ENCODE data around the gene PTX4.

The PTX4 gene

GRCh38 chr16:1500465-1501150 is 11.9 kb upstream of the PTX4 start:
- no peak for DNase-seq (ENCODE audit: low read depth in 2 of 2)

- DNase-seq (ENCODE audit: low read depth in 2 of 2) = no peak
Observed at GRCh38 chr16:1499756-1500464, 11.2 kb upstream of the PTX4 start.

- DNase-seq (ENCODE audit: low read depth in 2 of 2) = no peak
Observed at GRCh38 chr16:1498899-1499676, 10.3 kb upstream of the PTX4 start.

GRCh38 chr16:1497014-1497598 is 8.4 kb upstream of the PTX4 start:
- DNase-seq (ENCODE audit: low read depth in 2 of 2) = no peak

- no peak for DNase-seq (ENCODE audit: low read depth in 2 of 2)
Observed at GRCh38 chr16:1496464-1496863, 7.7 kb upstream of the PTX4 start.

GRCh38 chr16:1495889-1496262 is 7.1 kb upstream of the PTX4 start:
- no peak for DNase-seq (ENCODE audit: low read depth in 2 of 2)

- DNase-seq (ENCODE audit: low read depth in 2 of 2) = no peak
Observed at GRCh38 chr16:1495211-1495888, 6.6 kb upstream of the PTX4 start.

- DNase-seq (ENCODE audit: low read depth in 2 of 2) = no peak
Observed at GRCh38 chr16:1494711-1495110, 6.0 kb upstream of the PTX4 start.

- DNase-seq (ENCODE audit: low read depth in 2 of 2) = no peak
Observed at GRCh38 chr16:1494129-1494640, 5.4 kb upstream of the PTX4 start.

- DNase-seq (ENCODE audit: low read depth in 2 of 2) = peak in 1 of 2 donors; percentile 4
Observed at GRCh38 chr16:1493746-1494094, 5.0 kb upstream of the PTX4 start.

GRCh38 chr16:1492923-1493745 is 4.4 kb upstream of the PTX4 start, which contains the start of gene TELO2:
TSS of gene TELO2 (plus strand) at chr16:1493360. CDS start at chr16:1494282, 922 bp downstream.
- peak; percentile 70 to 76 for DNase-seq (ENCODE audit: low read depth in 2 of 2)

- DNase-seq (ENCODE audit: low read depth in 2 of 2) = no peak
Observed at GRCh38 chr16:1492082-1492922, 3.6 kb upstream of the PTX4 start.

GRCh38 chr16:1491327-1491726 is 2.6 kb upstream of the PTX4 start:
- DNase-seq (ENCODE audit: low read depth in 2 of 2) = no peak

- no peak for DNase-seq (ENCODE audit: low read depth in 2 of 2)
Observed at GRCh38 chr16:1489077-1489476, 333 bp upstream of the PTX4 start.

GRCh38 chr16:1488054-1488601 is 616 bp downstream of the PTX4 start:
- no peak for DNase-seq (ENCODE audit: low read depth in 2 of 2)

- DNase-seq (ENCODE audit: low read depth in 2 of 2) = no peak
Observed at GRCh38 chr16:1487395-1488053, 1.2 kb downstream of the PTX4 start.

- no peak for DNase-seq (ENCODE audit: low read depth in 2 of 2)
Observed at GRCh38 chr16:1486551-1487390, 2.0 kb downstream of the PTX4 start.

Measured in stimulated activated CD8-positive, alpha-beta memory T cell treated with anti-CD3 and anti-CD28 coated beads, Interleukin-15, amount 100 ng/mL, for 48 hours (primary cell).